ENCODE data around the gene OCRL.

GRCh38 chrX:129516402-129516801, 23.7 kb upstream of the OCRL start:
- no peak for TF ChIP-seq GATA3 (IDR thresholded peaks at IDR 0.05; ENCODE audit: low read depth, low read length)
- no peak for TF ChIP-seq GATA2 (IDR thresholded peaks at IDR 0.05; ENCODE audit: low read depth, low read length)
